Amygdala (tissue), 56 donors: Measurements from ENCODE around the gene POC1B.

Source experiments
- DNase-seq, 56 donors: peaks; one replicate each; lab custom pipeline; 2025; lab: John Stamatoyannopoulos, UW

POC1B gene

DNA sequence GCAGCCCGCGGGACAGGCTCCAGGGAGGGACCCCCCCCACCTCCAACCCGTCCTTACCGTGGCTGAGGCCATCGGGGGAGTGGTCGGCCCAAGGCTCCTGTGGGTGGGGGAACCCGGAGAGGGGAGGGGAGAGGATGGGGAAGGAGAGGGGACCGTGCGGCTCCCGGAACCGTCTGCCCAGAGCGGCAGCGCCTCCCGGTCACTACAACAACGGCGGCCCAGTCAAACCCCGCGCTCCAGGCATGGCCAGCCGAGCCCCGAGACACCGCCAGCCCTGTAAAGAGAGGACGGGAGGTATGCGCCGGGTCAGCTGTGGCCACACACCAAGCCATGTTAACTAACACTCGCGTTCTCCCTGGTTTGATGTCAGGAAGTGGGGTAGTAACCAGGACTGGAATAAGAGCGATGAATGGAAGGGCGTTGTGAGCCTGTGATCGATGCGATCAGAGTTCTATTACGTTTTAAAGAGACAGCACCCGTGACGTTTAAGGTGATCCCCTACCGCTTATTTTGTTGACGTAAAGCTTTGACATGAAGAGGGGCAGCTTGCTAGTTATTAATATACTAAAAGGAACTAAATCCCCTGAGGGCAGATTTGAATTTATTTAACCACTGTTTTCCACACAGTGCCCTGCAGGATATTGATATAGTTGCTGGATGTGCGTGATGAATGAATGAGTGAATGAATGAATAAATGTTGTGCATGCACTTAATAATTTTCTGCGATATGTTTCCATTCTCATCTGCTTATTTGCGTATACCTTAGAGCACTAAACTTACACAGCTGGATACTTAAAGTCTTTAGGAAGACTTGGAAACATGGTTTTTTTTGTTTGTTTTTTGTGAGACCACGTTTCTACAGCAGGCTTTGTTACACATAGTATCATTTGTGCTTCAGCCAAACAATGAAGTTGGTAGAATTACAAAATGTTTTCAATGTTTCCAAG lies at the start of gene POC1B:
TSS of gene POC1B (minus strand) at position 224 of the 947 bp plus-strand sequence. CDS start at position 72, 152 bp downstream.
- peak; percentile 20 to 91 (median 78) for DNase-seq

DNA sequence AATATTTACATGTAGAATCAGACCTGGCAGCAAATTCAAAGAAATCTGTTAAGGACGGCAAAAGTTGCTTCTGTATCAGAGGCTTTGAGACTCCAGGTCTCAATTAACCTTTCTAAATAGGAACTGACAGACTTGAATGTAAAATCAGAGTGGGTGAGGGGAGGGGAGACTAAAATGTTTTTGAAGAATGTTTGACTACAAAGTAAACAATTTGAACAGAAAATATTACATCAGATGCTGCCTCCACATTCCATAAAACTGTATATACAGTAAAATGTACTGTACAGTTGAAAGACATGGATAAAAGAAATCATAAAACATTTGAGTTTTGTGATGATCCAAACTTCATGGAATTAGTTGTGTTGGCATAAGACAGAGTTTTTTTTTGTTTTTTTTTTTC lies 49.5 kb upstream of the POC1B start:
- no peak for DNase-seq

DNA sequence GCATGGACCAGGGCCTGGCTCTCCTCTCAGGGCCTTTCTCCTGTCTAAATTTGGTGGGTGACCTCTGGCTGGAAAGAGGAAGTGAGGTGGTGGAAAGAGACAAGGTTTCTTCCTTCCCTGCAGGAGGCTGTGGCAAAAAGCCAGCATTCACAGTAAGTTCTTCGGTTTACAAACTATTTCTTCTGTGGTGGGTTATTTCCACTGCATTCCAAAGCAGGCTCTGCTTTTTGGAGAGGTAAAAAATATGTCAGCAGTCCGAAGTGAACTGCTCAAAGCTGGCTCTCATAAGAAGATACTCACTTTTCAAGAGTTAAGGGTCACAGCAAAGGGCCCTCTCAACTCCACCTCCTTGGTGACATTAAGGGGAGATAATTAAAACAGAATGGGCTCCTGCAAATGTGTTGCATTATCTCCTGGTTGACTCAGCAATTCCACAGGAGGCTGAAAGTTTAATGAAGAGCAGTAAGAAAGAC lies 48.9 kb upstream of the POC1B start:
- no peak for DNase-seq

DNA sequence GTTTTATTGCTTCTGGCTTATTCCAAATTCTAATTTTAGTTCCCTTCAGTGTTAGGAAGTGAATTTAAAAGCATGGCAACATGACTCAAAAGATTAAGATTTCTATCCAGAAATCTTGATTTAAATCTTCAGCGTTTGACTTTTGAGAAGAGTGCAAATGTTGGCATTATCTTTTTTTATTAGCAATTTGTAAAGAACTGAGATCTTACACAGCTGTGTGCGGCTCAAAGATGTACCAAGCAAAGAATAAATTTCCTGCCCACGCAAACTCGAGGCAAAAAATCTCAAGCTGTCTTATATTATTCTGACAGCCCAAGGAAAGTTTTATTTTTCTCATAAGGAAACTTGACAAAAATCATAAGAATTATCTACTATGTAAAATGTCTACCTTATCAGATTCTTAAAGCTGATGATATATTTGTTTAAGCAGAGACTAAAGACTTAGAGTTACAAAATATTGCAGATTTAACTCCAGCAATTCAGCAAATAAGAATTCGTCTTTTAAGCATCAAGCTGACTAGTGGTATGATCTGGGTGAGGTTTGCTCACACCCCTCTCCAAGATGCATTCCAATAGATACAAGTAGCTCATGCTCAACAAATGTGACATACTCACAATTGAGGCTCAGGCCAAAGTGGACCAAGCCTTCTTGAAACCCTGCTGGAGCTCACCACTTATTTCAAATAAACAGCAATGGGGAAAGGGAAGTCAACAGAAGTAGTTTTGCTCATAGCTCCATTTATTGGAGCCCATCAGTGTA lies 47.4 kb upstream of the POC1B start:
- peak in 6 of 56 donors; percentile 0 to 32 (median 12) for DNase-seq

DNA sequence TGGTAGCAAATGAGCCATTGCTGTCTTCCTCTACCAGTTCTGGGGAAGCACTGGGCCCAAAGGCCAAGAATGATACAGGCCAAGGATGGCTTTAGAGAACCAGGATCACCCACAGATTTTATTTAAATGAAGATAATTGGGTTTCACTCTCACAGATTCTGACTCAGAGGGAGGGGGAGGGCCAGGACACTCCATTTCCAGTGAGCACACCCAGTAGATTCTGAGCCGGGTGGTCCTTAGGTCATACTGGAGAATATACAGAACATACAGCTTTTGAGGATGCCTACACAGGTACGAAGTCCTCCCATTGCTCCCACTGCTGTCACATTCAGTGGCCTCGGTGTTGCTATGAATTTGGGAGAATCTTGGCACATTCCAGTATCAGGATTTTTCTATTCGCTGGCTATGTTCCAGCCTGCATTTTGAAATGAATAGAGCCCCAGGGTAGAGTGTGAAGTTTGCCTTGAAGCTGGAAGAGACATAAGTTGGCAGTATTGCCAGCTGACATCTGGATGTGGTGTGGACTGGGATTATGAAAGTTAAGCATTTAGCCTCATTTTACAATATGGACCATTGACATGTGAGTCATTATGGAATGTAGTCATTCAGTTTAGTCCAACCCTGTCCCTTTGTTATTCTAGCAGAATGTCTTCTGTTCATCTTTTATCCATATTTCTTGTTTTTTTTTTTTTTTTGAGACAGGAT lies 45.8 kb upstream of the POC1B start:
- DNase-seq, result no peak

DNA sequence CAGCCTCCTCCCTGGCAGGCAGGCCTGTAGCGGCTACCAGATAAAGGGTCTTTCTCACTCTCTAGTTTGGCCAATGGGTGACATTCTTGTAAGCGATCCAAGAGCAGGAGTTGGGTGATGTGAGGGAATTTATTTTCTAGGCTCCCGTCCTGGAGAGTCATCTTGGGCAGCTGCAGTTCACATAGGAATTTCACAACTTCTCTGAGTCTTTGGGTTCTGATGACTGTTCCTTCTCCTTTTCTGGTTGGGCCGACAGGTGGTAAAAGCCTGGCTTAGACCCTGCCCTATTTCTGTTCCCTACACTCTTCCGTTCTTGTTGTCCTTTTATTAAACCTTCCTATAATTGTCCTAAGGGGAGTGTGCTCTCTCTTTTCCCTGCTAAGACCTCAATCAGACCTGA lies 42.6 kb upstream of the POC1B start:
- DNase-seq, result no peak

DNA sequence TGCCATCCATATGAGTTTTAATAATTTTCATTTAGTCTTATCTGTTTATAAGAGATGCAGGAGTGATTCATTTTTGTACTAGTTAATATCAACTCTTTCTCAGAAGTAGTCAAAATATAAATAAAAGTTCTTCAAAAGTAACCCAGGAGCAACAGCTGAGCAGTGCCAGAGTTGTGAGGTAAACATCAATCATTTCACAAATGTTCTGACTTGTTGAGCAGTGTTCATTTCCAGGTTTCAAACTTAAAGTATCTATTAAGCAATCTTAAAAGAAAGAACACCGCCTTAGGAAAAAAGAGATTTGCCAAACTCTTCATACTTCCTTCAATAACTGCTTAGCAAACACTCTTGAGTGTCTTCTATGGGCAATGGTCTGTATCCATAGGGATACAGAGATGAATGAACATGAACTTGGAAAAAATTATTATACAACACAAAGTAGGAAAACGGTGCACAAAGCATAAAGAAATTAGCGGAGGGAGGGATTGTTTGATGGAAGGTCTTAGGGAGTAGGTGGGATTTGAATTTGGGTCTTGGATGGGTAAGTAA lies 41.9 kb upstream of the POC1B start:
- no peak for DNase-seq

DNA sequence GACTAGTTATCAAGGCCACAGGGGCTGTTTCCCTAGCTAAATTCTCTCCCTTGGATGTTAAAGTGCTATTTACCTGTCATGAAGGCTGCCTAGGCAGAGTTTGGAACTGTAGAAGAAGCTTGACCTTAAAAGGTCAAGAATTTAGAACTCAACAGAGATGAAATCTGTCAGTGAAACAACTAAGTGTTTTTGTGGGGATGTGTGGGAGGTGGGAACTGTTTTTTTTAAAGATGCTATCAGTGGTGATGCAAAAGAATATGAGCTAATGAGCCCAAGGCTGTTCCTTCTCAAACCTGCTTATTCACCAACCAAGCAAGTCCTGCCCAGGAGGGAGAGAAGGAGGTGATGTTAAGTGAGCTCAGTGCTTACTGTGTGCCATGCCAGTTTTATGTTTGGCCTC lies 40.8 kb upstream of the POC1B start:
- peak in 1 of 56 donors; percentile 11 for DNase-seq

DNA sequence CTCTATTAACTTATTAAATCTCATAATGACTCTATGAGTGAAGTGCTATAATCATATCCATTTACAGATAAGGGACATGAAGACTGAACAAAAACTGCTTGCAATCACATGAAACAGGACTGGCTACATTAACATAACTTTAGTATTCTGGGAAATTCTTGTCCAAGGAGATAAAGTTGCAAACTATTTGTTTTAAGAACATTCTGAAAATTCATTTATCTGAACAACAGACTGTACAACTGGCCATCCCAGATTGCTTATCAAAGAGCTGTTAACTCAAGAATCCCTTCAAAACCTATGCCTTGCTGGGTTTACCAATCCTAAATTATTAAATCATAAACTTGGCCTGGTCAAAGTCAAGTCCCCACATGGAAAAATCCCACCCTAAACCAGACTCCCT lies 39.2 kb upstream of the POC1B start:
- no peak for DNase-seq

DNA sequence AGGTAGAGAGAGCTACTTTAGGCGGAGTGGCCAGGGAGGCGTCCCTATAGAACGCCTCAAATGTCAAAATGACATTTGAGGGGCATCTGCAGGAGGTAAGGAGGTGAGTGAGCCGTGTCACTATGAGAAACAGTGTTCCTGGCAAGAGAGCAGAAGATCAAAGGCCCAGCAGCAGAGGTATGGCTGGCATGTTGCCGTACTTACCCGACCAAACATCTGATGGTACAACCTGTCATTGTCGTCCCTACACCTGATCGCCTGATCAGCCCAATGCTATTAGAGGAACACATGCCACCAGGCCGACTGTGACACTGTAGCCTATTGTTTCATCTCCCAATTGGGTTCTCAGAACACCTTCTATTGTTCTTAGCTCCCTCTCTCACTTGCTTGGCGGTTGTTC lies 33.9 kb upstream of the POC1B start:
- no peak for DNase-seq

DNA sequence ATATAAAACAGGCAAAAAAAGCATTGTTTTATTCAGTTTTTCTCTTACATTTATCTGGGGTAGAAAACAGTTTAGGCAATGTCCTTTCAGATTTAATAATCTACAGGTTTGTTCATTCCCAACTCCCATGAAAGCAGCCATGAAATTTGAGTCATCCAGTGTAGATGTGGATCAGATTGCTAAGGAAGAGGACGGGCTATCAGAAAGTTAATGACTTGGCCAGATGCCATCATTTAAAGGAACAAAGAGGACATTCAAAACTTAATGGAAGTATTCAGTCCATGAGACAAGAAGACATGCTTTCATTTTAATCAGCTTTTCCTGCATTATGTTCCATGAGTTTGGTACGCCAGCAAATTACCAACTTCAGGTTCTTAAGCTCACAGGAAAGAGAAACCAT lies 31.1 kb upstream of the POC1B start:
- no peak for DNase-seq

DNA sequence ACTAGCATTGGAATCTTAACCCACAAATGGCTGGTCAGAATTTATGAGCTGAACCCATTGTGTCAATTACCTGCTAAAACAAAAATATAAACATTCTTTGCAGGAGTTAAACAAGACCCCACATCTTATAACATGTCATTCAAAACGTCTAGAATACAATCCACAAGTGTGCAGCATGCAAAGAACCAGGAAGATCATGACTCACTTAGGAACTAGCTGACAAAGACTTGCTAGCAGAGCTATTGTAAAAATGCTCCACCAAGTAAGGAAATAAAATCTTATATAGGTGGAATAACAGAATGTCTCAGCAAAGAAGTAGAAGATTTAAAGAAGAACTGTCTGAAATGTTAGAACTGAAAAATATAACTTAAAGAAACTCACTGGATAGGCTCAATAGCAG lies 26.5 kb upstream of the POC1B start:
- no peak for DNase-seq

DNA sequence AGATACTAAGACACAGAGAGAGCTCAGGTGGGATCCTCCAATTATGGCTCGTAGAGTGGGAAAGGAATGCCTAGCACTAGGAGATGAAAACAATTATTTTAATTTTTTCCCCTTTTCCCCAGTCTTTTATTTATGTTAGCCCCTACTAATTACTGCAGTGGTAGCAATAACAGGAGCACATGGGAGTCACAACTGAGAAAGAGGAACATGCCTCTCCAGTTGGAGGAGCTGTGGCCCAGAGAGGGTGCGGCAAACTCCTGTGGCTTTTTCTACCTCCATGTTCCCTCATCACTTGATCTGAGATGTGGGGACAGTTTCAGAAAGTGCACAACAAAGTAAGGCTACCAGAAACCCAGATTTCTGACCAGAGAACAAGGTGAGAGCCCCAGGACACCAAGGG lies 25.9 kb upstream of the POC1B start:
- DNase-seq, result no peak

DNA sequence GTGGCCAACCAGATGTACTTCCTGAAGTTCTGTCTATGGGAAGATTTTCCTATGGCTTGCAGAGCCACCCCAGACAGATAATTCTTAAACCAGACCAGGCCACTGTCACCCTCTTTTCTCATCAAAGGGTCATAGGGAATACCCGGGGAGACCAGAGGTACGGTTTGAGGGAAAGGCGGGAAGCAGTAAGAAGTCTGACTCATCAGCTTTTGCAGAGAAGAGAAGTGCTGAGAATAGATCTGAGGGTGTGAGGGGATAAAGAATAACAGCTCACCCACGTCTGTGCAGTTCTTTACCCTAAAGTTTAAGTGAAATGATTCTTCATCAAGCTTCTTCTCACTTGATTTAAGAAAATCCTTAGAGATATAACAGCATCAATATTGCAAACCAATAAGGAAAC lies 21.3 kb upstream of the POC1B start:
- no peak for DNase-seq

DNA sequence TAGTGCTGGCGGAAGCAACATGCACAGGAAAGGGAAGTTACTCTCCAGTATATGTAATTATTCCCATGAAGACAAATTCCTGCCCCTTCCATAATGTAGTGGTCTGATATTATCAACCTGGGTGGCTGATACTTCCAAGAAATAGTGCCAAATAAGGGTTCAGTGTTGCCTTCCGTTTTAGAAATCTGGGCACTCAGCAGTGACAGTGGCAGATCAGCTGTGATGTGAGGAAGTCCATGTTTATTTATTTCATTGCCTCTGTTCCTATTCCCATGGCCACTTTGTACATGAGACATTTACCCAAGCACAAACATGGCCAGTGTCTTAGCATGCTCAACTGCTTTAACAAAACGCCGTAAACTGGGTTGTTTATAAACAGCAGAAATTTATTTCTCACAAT lies 20.3 kb upstream of the POC1B start:
- no peak for DNase-seq

DNA sequence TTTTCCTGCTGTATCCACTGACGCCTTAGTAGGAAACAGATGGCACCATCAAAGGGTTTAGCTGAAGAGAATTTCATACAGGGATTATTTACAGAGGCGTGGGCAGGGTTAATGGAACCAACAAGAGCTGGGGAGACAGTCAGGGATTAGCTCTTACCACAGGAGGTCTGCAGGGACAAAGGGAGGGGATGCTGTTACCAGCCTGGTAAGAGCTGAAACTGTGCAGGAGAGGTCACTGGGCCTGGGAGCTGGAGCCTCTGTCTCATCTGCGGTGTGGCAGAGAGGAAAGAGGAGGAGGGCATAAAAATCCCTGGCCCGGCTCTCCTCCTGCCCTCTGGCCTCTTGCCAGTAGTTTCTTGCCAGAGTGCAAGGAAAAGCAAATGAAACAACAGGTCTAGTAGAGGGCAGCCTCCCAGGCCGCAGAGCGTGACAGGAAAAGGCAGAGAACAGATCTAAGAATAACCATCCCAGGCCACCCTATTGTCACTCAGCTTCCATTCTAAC lies 18.9 kb upstream of the POC1B start:
- DNase-seq, result peak in 16 of 56 donors; percentile 3 to 41 (median 14)

DNA sequence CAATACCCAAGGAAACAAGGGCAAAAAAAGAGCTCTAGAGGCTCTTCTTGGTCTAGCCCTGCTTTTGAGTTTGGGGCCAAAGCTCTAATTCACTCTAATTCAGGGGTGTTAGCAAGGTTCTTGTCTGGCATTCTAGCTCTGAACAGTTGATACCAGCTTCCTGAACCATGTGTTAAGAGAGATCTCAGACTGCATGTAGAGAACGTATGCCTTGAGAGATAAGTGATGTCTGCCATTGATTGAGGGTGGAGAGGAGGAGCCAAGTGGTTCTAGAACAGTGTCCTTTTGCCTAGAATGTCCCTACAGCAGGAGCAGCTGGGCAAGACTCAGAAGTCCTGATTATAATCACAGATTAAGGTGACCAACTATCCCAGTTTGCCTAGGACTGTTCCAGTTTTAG lies 18.2 kb upstream of the POC1B start:
- no peak for DNase-seq

DNA sequence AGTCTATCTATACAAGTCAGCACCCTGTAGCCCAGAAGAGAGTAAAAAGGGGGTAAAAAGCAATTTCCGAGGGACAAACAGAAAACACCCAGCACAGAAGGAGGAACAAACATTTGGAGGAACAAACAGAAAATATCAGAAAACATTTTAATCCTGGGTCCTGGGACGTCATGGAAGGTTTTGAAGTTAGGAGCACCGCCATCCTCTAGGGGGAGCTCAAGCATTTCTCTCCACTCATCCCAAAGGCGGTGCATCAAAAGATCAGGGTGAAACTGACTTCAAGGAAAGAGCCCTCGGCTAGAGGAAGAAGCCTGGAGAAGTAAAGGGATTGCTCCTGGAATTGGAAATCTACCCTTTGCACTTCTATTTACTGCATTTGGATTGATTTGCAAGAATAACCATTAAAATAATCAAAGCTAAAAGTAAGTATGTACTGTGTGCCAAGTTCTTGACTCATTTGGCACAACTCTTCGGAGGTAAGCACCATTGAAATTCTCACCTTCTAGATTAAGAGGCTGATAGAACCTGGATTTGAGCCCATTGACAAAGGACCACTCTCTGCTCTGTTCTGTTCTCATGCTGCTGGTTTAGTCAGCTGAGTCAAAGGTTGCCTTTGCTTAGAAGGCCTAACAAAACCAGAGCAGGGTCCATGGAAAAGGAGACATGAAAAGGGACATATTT lies 17.2 kb upstream of the POC1B start:
- DNase-seq, result peak in 39 of 56 donors; percentile 3 to 80 (median 27)

DNA sequence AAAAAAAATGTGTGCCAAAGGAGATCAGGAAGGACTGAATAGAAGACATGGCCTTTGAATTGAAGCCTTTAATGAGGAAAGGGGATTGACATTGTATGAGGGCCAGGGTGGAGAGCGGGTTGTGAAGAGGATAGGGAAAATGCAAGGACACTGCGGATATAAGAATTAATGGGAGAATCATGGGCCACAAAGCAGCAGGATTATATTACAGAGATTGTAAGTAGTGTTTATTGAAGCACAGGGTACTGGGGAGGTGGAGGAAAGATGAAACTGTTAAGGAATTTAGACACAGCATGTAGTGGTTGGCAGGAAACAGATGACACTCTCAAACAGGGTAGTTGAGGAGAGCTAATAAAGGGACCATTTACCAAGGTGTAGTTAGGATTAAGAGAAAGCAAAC lies 16.4 kb upstream of the POC1B start:
- DNase-seq, result no peak

DNA sequence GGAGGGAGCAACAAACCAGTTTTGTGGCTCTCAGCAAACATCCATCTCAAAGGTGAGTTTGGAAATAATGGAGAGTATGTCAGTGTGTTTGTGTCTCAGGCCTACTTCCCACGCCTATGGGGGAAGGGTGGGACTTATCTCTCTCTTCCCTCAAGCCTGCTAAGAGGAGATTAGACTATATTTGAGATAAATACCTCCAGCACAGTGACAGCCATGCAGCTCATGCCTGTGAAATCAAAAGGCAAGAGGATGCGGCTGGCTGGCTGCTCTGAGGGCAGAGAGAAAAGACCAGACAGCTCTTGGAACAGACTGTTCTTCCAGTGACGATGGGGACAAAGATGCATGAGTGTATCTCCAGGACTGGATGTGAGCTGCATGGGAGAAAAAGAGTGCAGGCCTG lies 14.7 kb upstream of the POC1B start:
- DNase-seq, result no peak
